NCI-H1436 (cell line): Measurements from ENCODE around the gene XCL1.

Experiments
- DNase-seq: peaks from one replicate; lab custom pipeline; 2025; lab: John Stamatoyannopoulos, UW

The XCL1 gene

DNA sequence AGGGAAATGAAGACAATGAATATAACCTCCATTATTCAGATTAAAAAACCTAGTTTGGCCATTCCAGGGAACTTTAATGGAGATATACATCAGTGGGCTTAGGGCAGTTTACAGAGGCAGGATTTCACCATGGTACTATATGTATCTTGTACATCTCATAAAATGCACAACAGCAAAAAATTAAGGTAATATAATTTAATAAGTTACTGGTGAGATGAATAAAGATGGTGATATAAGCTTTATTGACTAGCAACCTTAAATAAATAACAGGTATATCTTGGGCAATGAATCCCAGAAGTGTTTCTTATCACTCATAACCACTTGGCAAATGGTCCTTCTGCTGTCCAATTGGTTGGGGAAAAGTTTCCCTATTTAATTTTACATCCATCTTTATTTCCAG is 29.0 kb downstream of the XCL1 start:
- no peak for DNase-seq

DNA sequence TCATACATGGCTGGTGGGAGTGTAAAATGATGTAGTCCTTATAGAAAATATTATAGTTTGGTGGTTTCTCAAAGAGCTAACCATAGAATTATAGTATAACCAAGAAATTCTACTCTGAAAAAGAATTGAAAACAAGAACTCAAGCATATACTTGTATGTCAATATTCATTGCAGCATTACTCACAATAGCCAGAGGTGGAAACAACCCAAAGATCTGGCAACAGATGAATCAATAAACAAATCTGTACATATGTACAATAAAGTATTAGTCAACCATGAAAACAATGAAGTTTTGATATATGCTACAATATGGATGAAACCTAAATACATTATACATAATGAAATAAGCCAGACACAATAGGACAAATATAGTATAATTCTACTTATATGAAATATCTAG is 29.7 kb downstream of the XCL1 start:
- DNase-seq = no peak

DNA sequence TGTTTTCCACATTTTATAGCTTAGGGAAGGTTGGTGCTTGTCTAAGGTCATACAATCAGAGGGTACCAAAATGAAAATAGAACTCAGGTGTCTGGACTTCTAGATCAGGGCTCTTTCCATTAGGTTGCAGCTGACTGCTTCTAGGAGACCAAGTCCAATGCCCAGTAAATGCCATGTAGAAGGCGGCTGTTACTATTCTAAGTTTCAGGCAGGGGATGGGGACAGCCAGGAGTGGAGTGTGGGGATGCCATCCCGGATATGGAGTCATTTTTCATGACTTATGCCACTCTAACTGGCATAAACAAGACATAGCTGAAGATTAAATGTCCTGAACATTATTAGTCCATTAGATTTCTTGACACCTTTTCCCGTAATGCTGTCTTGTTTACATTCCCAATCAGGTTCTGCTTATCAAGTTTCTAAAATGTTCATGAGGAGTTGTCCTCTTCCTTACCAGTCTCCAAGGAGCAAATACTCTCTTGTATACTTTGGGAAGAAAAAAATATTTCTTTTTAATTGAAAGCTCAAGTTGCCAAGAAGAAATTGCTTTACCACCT is 31.5 kb downstream of the XCL1 start:
- DNase-seq = no peak

DNA sequence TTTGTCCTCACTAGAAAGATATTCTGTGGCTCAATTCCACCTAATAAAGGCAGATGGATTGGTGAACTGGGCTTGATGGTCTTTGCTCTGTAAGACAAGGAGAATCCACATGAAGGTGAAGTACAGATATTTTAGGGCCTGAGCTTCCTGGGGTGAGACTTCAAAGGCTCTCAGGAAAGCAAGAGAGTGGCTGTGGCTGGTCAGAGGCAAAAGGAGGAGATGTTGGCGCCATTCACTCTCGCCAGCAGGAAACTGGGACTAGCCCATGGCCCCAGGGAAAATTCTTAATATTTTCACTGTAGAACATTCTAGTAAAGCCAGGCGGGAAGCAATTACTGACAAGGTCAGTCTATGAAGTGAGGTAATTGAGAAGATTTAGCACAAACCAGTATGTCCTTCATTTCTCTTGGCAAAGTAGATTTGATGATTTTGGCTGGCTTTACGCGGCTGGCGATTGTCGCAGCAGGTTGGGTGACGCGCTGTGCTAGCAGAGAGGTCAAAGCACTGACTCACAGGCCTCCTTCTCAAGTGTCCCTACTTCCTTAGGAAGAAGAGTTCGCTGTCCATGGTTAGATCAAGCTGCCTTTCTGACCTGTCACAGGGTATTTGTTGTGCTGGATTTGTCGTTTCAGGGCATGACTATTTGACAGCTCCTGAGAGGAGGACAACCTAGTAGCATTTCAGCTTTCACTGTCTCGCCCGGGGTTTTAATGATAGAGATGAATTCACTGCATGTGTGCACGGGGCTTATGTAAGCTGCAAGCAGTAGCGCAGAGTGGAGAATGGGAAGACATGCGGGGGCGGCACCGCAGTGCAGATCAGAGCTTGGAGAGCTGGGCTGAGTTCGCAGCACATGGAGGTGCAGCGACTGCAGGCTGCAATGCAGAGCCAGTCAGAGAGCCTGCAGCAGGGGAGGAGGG is 32.7 kb downstream of the XCL1 start:
- no peak for DNase-seq

DNA sequence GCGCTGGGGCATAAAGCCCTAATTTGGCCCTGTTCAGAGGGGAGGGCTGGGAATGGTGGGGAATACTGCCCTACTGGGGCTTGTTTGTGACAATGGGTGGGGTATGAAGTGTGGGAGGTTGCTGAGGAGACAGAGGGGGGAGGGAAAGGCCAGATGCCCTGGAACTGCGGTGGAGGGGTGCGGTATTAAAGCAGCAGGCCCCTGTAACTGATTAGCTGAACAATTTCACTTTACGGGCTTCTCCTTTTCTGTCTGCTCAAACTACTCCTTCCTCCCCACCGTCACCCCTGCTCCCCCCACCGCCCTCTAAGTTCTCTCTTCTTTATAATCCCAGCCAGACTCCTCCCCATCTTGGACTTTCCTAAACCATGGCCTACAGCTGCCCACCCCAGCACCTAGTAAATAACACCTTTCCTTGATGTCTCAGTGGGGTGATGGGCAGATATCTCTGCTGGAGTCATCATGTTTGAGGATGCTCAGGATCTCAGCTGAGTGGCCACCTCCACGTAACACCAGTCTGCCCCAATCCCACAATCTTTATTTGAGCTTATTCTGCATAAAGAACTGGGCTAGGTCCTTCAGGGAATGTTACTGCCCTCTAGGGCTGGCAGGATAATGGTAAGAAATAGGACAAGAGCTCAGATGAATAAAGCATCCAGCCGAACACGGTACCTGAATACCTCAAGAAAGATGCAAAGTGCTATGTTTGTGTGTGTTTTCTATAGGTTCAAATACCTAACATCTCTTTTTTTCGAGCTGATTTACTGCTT is 33.5 kb downstream of the XCL1 start:
- DNase-seq = no peak

DNA sequence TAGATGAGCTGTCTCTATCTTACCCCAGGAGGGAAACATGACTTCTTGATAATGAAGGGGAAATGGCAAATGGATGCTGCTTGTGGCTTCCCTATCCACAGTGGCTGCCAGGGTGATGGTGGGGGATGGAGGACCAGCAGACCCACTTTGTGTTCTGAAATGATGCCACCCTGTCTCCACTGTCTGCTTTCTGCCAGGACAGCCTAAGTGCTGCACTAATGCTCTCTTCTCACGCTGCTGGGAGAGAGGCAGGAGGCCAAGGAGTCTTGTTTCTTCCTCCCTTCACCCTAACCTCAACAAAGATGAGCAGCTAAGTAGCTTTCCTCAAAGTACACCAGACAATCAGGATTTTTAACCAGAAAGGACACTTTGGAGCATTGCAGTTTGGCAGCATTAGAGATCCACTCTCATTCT is 36.6 kb downstream of the XCL1 start:
- DNase-seq = no peak

DNA sequence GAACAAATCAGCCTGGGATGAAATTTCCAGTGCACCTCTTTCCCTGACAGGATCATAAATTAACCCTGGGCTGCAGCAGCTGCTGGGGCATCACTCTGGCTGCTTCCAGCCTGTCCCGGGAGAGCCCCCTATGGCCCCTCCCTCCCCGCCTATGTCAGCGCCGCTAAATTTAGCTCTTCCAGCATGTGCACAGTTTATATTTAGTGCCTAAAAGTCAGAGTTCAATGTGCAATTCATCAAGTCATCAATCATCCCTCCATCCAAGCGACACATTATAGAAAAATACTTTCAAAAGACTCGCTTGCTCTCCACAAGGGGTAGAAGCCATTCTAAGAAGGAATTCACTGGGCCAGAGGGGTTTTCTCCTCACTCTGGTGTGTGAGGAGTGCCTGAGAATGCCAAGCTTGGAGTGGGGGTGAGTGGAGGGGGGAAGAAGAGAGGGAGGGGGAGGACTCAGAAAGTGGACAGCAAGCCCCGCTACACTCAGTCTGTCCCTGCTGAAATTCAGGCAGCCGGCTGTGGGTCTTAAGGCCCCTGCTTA is 37.4 kb downstream of the XCL1 start:
- DNase-seq = peak; percentile 44

DNA sequence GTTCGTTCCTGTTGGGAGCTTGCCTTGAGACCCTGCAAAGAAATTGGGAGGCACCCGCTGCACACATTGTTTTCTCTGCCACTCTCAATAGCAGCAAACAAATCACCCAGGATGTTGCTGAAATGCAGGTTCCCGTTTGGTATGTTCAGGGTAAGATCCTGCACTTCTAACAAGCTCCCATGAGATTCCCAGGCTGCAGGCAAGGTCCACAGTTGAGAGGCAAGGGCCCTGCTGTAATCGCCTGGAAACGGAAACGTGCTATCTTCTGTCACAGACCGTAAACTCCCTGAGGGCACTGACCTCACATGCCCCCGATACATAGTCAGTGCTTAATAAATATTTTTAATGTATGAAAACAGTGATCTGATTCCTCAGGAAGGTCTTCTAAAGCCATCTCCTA is 37.8 kb downstream of the XCL1 start:
- DNase-seq = peak; percentile 27

DNA sequence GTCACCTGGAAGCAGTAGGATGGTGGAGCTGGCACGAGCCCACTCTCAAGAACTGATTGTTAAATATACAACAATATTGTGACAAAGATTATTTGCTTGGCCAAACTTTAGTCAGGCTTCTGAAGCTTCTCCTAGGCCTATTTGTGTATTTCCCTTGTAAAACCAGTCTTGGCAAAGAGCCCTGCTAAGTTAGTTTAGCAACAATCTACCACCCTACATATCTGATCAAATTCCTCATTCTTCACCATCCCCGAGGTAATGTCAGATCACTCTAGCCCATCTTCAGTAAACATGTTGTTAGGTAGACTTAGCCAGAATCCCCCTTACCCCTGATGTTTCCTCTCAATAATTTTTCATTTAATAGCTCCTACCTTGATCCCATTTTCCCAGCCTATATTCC is 39.6 kb downstream of the XCL1 start:
- DNase-seq = no peak

DNA sequence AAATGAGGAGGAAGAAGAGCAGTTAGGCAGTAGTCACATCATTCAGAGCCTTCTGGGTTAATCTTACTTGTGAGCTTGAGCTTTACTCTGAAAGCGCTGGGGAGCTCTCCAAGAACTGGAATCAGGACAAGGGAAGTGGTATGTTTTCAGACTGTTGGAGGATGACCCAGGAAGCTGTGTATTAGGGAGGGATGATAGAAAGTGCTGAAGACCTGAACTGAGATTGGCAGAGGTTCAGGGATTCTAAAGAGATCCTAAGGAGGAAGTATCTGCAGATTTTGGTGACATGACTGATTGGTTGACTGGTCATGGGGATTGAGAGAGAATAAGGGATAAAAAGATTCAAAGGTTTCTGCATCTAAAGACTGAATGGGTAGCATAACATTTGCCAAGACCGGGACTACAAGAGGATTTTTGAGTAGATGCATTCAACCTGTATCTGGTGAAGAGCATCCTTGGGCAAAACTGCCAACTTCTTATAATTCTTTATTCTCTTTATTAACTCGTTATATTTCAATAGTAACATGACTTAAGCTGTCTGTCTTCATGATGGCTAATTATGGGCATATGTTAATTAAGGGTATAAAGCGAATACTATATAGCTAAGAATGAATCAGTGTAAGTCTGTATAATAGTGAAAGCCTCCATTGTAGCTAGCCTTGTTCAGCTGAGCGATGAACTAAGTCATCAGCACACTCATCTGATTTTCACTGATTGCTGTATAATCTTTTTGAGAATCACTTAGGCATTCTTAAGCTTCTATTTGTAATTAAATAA is 41.8 kb downstream of the XCL1 start:
- no peak for DNase-seq

DNA sequence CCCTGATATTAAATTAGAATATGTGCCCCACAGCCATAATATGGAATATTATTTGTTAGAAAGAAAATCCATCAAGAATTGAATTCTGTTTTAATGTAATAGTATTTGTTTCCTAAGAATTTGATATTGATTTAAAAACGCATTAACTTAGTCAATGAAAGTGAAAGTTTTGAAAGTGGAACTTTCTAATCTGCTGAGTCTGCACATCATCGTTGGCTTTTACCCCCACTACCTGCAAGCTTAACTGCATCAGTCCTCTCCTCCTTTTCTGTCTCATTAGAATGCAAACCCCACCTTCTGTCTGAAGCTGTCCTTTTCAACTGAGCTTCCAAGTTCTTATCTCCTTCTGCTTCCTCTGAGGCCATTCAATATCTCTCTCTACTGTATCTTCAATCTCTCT is 42.5 kb downstream of the XCL1 start:
- DNase-seq = no peak

DNA sequence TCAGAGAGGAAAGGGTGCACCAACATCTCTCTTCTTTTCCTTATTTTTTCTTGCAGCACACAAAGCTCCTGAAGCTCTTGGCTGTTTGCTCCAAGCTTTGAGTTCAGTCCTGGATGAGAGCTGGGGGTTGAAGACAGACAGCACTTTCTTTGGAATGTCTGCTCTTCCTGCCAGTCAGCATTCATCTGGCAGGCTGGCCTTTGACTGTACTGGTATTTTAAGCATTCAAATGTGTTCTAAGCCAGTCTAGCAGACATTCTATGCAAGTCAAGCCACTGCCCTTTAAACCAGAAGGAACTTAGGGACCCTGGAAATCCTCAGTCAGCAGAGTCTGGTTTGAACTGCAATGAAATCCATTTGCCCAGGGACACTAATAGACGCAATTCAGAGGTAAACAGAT is 45.0 kb downstream of the XCL1 start:
- no peak for DNase-seq

DNA sequence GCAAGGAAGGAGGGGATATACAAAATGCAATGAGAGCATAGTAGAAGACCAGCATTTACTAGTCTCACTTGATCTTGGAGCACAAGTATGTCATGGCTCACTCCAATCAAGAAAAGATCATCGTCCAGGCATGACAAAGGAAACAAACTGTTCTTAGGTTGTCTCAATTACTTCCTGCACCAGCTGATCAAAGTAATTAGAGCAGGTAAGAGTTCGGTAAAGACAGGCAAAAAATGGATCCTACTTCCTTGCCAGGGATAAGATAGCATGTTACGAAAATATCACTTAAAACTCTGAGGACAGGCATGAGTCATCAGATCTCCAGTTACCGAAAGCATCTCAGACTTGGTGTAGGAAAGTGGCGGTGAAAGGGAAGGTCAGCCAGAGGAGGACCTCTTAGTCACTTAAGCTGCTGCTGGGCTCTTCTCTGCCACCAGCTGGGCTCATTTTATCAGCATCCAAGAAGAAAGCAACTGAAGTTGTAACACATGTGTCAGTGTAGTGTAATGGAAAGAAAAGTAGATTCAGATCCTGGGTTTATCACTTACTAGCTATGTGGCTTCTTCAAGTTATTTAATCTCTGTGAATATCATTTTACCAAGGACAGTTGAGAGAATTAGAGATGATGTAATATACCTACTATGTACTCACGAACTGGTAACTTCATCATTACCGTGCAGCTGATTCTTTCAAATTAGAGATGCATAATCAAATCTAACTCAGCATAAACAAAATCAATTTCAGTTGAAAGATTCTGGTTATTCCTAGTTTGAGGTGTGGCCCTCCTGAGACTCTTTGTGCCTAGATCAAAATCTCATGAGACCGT is 46.8 kb downstream of the XCL1 start:
- DNase-seq = no peak

DNA sequence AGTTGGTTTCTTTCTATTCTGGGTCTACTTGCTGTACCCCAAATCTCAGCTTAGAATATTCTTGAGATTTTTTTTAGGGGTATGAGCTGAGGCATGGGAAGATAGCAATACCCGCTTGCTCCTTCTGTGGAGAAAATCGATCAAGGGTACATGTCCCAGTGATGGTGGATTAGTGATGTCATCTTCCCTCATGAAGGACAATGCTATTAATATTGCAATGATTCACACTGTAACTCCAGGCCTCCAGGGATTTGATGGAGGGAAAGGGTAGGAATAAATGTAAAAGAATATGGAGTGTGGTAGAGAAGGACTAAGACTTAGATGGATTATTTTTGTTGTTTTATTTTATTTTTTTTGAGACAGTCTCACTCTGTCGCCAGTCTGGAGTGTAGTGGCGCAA is 47.4 kb downstream of the XCL1 start:
- DNase-seq = no peak

DNA sequence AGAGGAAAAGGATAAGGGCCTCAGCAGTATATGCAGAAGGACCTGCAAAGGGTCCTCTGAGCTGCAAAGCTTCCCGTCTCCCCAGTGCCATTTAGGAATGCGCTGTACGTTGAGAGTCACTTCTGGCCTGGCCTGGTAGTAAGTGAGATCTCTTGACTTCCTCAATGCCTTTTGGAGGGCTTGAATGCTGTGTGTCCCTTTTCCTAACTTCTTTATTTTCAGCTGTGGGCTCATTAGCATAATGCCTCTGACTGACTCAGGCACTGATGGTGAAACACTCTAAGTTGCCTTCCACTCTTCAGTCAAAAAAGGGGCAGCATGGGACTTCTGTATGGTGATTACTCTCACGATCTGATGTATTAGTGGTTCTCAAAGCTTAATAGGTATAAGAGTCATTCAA is 49.9 kb downstream of the XCL1 start:
- DNase-seq = no peak

DNA sequence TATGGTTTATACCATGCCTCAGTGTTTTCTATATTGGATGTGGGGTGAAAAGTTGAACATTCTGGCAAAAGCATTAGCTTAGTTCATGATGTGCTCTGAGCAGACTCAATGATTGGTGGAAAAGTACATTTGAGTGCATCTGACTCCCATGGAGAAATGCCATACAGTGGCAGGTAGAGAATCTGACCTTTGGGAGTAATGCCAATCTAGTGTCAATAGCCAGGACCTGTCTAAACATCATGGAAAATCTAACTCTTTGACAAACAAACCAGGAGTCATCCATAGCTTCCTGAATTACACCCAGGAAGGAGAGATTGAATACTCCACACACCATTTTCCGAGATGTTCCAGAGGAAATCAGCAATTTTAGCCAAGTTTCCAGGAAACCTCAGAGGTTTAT is 51.0 kb downstream of the XCL1 start:
- DNase-seq = no peak

DNA sequence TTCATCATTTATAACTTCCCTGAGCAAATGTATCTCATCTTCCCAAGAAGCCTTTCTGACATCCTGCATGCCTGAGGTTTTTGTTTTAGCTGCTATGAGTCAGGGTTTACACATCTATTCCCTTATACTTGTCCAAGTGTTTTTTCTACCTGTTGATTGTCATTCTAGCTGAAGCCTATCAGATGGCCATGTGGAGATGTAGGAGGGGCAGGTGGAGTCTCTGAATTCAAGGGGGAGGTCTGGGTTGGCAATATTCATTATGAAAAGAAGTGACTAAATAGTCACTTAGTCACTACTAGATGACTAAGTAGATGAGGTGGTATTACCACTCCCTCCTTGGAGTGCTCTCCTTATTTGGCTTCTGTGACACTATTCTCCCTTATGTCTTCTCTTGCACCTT is 52.4 kb downstream of the XCL1 start:
- no peak for DNase-seq

DNA sequence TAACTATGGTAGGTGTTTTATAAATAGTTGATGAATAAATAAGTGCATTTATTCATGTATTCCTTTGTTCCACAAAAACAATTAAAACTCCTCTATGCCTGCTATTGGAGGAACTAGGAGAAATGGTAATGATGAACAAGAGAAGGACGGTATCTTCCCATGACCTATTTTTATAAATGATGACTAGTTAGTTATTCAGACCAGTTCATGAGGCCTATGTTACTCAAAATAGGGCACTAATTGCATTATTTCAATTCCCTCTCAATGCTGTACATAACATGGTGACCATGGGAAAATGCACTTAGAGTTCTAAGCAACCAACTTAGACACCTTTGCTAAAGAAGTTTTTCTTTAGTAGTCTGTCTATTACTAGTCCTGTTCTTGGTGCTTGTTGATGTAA is 53.1 kb downstream of the XCL1 start:
- no peak for DNase-seq
